SK-N-SH (cell line): Measurements from ENCODE around the gene SMIM3. TPM values are rescaled to one million over a fixed set of nuclear protein-coding genes. Genes with fewer than 3 reads are reported as not detected.

Experiments
- CTCF ChIA-PET: fragments of 300-600, 350-600 bp; formaldehyde crosslinking; extraction: SDS; loops from one replicate; lab custom pipeline; 2021; lab: Yijun Ruan, JAX
- POLR2A ChIA-PET: fragments of 350-600 bp; sonication (Branson Sonifier 250); formaldehyde crosslinking; extraction: SDS; loops from one replicate; lab custom pipeline; 2020; ENCODE audit warnings: antibody characterized with exemption, inconsistent platforms; lab: Yijun Ruan, JAX
- DNase-seq: peaks from one replicate; pipeline ENCODE4 v3.0.0; 2012
- H2AFZ ChIP-seq: fragments of 200-600 bp; sonication (generic); 2 replicates; pipeline ENCODE4 v1.8.1; 2016; ENCODE audit warnings: antibody characterized with exemption, mild to moderate bottlenecking, low read depth
- H3F3A ChIP-seq: fragments of 200-600 bp; sonication (generic); replicated peaks from 2 replicates; pipeline ENCODE3; 2016; ENCODE audit warnings: antibody characterized with exemption, mild to moderate bottlenecking; ENCODE audit not compliant: insufficient read depth
- H3K27ac ChIP-seq, 2 experiments: fragments of 200-500 bp in 1 of 2; fragments of 200-600 bp in 1 of 2; sonication (Bioruptor generic) in 1 of 2; sonication (generic), shearing (Covaris generic) in 1 of 2; 2 replicates each; pipeline versions ENCODE4 v1.5.1 to v1.6.1; 2014 to 2016; ENCODE audit warnings: low read depth in 2 of 2, inconsistent platforms in 1 of 2, low read length in 1 of 2, mild to moderate bottlenecking in 1 of 2, mixed read lengths in 1 of 2
- H3K27me3 ChIP-seq: fragments of 200-600 bp; sonication (generic), shearing (Covaris generic); 2 replicates; pipeline ENCODE4 v1.6.1; 2016; ENCODE audit warnings: mixed run types; ENCODE audit not compliant: insufficient read depth
- H3K36me3 ChIP-seq, 2 experiments: fragments of 200-500 bp in 1 of 2; fragments of 200-600 bp in 1 of 2; sonication (Bioruptor generic) in 1 of 2; sonication (generic) in 1 of 2; replicated peaks in 1 of 2; 2 replicates each; pipeline versions ENCODE3 to v1.5.1; 2014 to 2016; ENCODE audit warnings: low read length in 1 of 2, mild to moderate bottlenecking in 1 of 2; ENCODE audit not compliant: insufficient read depth in 2 of 2, control insufficient read depth in 1 of 2
- H3K4me1 ChIP-seq, 2 experiments: fragments of 200-500 bp in 1 of 2; fragments of 200-600 bp in 1 of 2; sonication (Bioruptor generic) in 1 of 2; sonication (generic), shearing (Covaris generic) in 1 of 2; 2 replicates each; pipeline versions ENCODE4 v1.5.1 to v1.6.1; 2014 to 2016; ENCODE audit warnings: low read depth in 1 of 2, low read length in 1 of 2, mixed run types in 1 of 2; ENCODE audit not compliant: insufficient read depth in 2 of 2, control insufficient read depth in 1 of 2
- H3K4me2 ChIP-seq: fragments of 200-600 bp; sonication (generic), shearing (Covaris generic); 2 replicates; pipeline ENCODE4 v1.6.1; 2017; ENCODE audit warnings: mixed run types
- H3K4me3 ChIP-seq, 2 experiments: fragments of 200-500 bp in 1 of 2; fragments of 200-600 bp in 1 of 2; sonication (Bioruptor generic) in 1 of 2; sonication (generic), shearing (Covaris generic) in 1 of 2; 2 replicates each; pipeline versions ENCODE4 v1.5.1 to v1.8.1; 2014 to 2016; ENCODE audit warnings: low read depth in 2 of 2, inconsistent platforms in 1 of 2, low read length in 1 of 2, mild to moderate bottlenecking in 1 of 2, mixed read lengths in 1 of 2, moderate library complexity in 1 of 2
- H3K79me2 ChIP-seq: fragments of 200-600 bp; sonication (generic); 2 replicates; pipeline ENCODE4 v1.8.1; 2017; ENCODE audit warnings: mild to moderate bottlenecking; ENCODE audit not compliant: insufficient read depth
- H3K9ac ChIP-seq: fragments of 200-600 bp; sonication (generic); 2 replicates; pipeline ENCODE4 v1.6.1; 2017; ENCODE audit warnings: mixed run types
- H3K9me2 ChIP-seq: fragments of 200-600 bp; sonication (generic); 2 replicates; pipeline ENCODE4 v1.6.1; 2017; ENCODE audit warnings: mixed run types
- H3K9me3 ChIP-seq: fragments of 200-600 bp; sonication (generic); 2 replicates; pipeline ENCODE4 v1.6.1; 2017; ENCODE audit warnings: mixed run types, mild to moderate bottlenecking, moderate library complexity
- H4K20me1 ChIP-seq: fragments of 200-600 bp; sonication (generic); 2 replicates; pipeline ENCODE4 v1.6.1; 2017; ENCODE audit warnings: mild to moderate bottlenecking, mixed run types; ENCODE audit not compliant: insufficient read depth
- ELF1 ChIP-seq: IDR thresholded peaks from 2 replicates; pipeline ENCODE4 v1.4.0; 2012
- EP300 ChIP-seq, 2 experiments: IDR thresholded peaks; 2 replicates each; pipeline versions ENCODE4 v1.4.0 to v1.6.1; 2012; ENCODE audit warnings: borderline replicate concordance in 1 of 2, low read depth in 1 of 2, low read length in 1 of 2
- EZH2phosphoT487 ChIP-seq: fragments of 200-600 bp; sonication (generic); IDR thresholded peaks from 2 replicates; pipeline ENCODE4 v1.6.1; 2017; ENCODE audit warnings: low read depth, mixed run types, mild to moderate bottlenecking, antibody characterized with exemption, moderate library complexity, borderline replicate concordance
- FOSL2 ChIP-seq: IDR thresholded peaks from 2 replicates; pipeline ENCODE4 v1.4.0; 2012; ENCODE audit warnings: low read depth, mild to moderate bottlenecking, moderate library complexity, borderline replicate concordance
- GATA2 ChIP-seq: sonication (generic); formaldehyde crosslinking; IDR thresholded peaks from 2 replicates; pipeline ENCODE4 v1.5.0; 2020; ENCODE audit warnings: mild to moderate bottlenecking, missing genetic modification reagents
- IRF3 ChIP-seq: fragments of 150-350 bp; IDR thresholded peaks from 2 replicates; pipeline ENCODE4 v1.6.1; 2016; ENCODE audit warnings: mild to moderate bottlenecking, low read depth, low read length
- JUND ChIP-seq: IDR thresholded peaks from 2 replicates; pipeline ENCODE4 v1.4.0; 2012
- MEF2A ChIP-seq: IDR thresholded peaks from 2 replicates; pipeline ENCODE4 v1.4.0; 2012; ENCODE audit warnings: low read depth, borderline replicate concordance
- MXI1 ChIP-seq: IDR thresholded peaks from 2 replicates; pipeline ENCODE4 v1.6.1; 2012; ENCODE audit warnings: mild to moderate bottlenecking, low read depth, low read length, improper control_type of control experiment
- NRF1 ChIP-seq: IDR thresholded peaks from 2 replicates; pipeline ENCODE4 v1.6.1; 2012; ENCODE audit warnings: low read depth, mild to moderate bottlenecking, low read length
- POLR2AphosphoS5 ChIP-seq: IDR thresholded peaks from 2 replicates; pipeline ENCODE4 v1.6.1; 2012; ENCODE audit warnings: low read depth, low read length
- REST ChIP-seq: IDR thresholded peaks from 2 replicates; pipeline ENCODE4 v1.6.1; 2012; ENCODE audit warnings: mild to moderate bottlenecking, low read depth, low read length, moderate library complexity
- RXRA ChIP-seq: IDR thresholded peaks from 2 replicates; pipeline ENCODE4 v1.4.0; 2012; ENCODE audit warnings: low read depth, mild to moderate bottlenecking, borderline replicate concordance
- SIN3A ChIP-seq: IDR thresholded peaks from 2 replicates; pipeline ENCODE4 v1.6.1; 2012; ENCODE audit warnings: low read depth, mild to moderate bottlenecking, low read length, moderate library complexity, borderline replicate concordance
- TCF12 ChIP-seq: IDR thresholded peaks from 2 replicates; pipeline ENCODE4 v1.4.0; 2012
- TEAD4 ChIP-seq: IDR thresholded peaks from 2 replicates; pipeline ENCODE4 v1.4.0; 2012; ENCODE audit warnings: mild to moderate bottlenecking, borderline replicate concordance; ENCODE audit not compliant: insufficient read depth
- USF1 ChIP-seq: IDR thresholded peaks from 2 replicates; pipeline ENCODE4 v1.4.0; 2012; ENCODE audit warnings: low read depth, borderline replicate concordance
- USF2 ChIP-seq: fragments of 150-350 bp; IDR thresholded peaks from 2 replicates; pipeline ENCODE4 v1.6.1; 2017; ENCODE audit warnings: antibody characterized with exemption, low read length, low read depth, borderline replicate concordance
- YY1 ChIP-seq: IDR thresholded peaks from 2 replicates; pipeline ENCODE4 v1.4.0; 2012; ENCODE audit warnings: low read depth, mild to moderate bottlenecking
- WGBS: methylation state at CpG from one replicate; pipeline ENCODE4 v1.1.6; 2017; ENCODE audit warnings: low lambda C conversion rate; 5-methylcytosine and 5-hydroxymethylcytosine counted together
- polyA plus RNA-seq, 3 experiments: library from polyadenylated mRNA; depleted of rRNA; stranded (reverse); fragments of >200 nt; gene quantifications; 2 replicates each; pipeline ENCODE4 v1.2.3, GENCODE V29; 2012

The SMIM3 gene
- polyA plus RNA-seq, 1 of the 3 experiments (the other 2 are of a cell fraction), result 39.9 TPM

- TF ChIP-seq SIN3A, result no peak
- no peak for TF ChIP-seq MXI1
- no peak for TF ChIP-seq EZH2phosphoT487
- TF ChIP-seq POLR2AphosphoS5, result no peak
- TF ChIP-seq IRF3, result no peak
- no peak for TF ChIP-seq TCF12
- TF ChIP-seq USF1, result no peak
- TF ChIP-seq JUND, result no peak
- no peak for TF ChIP-seq MEF2A
- no peak for TF ChIP-seq ELF1
- no peak for TF ChIP-seq FOSL2
- no peak for TF ChIP-seq YY1
Observed at GRCh38 chr5:150753863-150754262, 24.7 kb upstream of the SMIM3 start (continued).

GRCh38 chr5:150757087-150757649 lies 21.4 kb upstream of the SMIM3 start:
- Histone ChIP-seq H3K36me3 (peaks cover 37 to 51% of the 10 kb centered on the region in 2 experiments), H4K20me1 (no peaks in the 10 kb centered on the region), H3K4me3 (peak overlapping the region; percentile 85 to 91), H3K4me1 (peaks cover 0 to 14% of the 10 kb centered on the region in 2 experiments; a peak in 3 of 4 replicates), H3K79me2 (peaks cover 60% of the 10 kb centered on the region), H2AFZ (no peak overlapping the region), H3K9ac (peak overlapping the region; percentile 86; the same call in 1 of the 2 replicates), H3K9me3 (no peaks in the 10 kb centered on the region), H3K27me3 (no peaks in the 10 kb centered on the region), H3F3A (peaks cover 14% of the 10 kb centered on the region), H3K4me2 (peak overlapping the region; percentile 84), H3K9me2 (no peaks in the 10 kb centered on the region)
- ChIA-PET CTCF (interaction anchor here (2.2 kb wide), 1 partner anchor 56 kb away, joined by 7 read pairs; the partner anchor contains the start of gene RBM22), POLR2A (no interaction called here)
- WGBS, result 83% methylated on average over 1 of the region's 1 CpG
- DNase-seq, result no peak
- TF ChIP-seq YY1 (no peak), REST (no peak), NRF1 (no peak), GATA2 (CRISPR knock-in tag) (no peak), RXRA (no peak), TEAD4 (no peak), EP300 (IDR thresholded peaks at IDR 0.05; ENCODE audit: borderline replicate concordance in 1 of 2, low read depth in 1 of 2, low read length in 1 of 2) (no peak), SIN3A (no peak), MEF2A (no peak), USF2 (no peak)
- TF ChIP-seq, all 33 proteins: peak for 0
- H3K27ac ChIP-seq, result peak overlapping the region; percentile 2 to 95; a peak in 2 of 4 replicates
